ENCODE data around the gene EFEMP2. TPM values are rescaled to one million over a fixed set of nuclear protein-coding genes. Genes with fewer than 3 reads are reported as not detected.

Gene EFEMP2
- total RNA-seq, 1 experiment from 2014 or later: 31.2 TPM

DNA sequence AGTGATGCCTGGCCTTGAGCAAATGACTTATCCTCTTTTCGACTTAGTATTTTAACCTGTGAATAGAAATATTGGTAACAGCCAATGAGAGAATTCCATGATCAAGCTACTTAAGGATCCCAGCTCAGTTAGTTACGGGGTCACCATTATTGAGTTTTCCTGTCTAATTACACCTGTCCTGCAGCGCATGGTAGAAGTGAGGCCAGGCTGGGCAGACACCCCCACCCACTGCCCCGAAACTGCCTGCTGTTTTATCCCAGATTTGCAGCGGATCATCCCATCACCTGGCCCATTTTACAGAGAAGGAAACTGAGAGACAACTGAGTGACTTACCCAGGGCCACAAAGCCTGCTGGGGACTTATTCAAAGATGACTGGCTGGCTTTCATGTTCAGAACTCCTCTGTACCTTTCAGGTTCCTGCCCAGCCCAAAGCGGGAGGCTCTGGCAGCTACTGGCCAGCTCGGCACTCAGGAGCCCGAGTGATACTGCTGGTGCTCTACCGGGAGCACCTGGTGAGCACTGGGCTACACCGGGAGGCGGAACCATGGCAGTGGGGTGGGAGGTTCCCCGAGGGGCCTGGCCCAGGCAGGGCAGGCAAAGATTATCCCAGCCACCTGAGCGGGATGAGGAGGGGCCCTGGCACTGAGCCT, 10.9 kb downstream of the EFEMP2 start:
- H3K27me3 ChIP-seq (replicated peaks; ENCODE audit: insufficient read depth, low read depth, low read length, poor library complexity): no peaks in the 10 kb centered on the region
- ChIA-PET CTCF (no interaction called here), POLR2A (ENCODE audit: low non-redundant PET) (no interaction called here)
- H3K36me3 ChIP-seq (ENCODE audit: insufficient read depth, low read length, poor library complexity, severe bottlenecking): peaks cover 48% of the 10 kb centered on the region
- H3K4me3 ChIP-seq (ENCODE audit: low read depth, low read length, poor library complexity, severe bottlenecking): peak overlapping the region; percentile 95
- H3K27ac ChIP-seq (ENCODE audit: low read depth, low read length, poor library complexity, severe bottlenecking): peak overlapping the region; percentile 99
- intact Hi-C loops (cut with micrococcal nuclease; ENCODE audit: unreplicated experiment): no loop called here
- no peak for DNase-seq (ENCODE audit: low spot score)
- no peaks in the 10 kb centered on the region for H3K9me3 ChIP-seq (ENCODE audit: low read depth, low read length, poor library complexity, severe bottlenecking)
- H3K4me1 ChIP-seq (ENCODE audit: insufficient read depth, low read length, poor library complexity, severe bottlenecking): peaks cover 17% of the 10 kb centered on the region
- no peak for TF ChIP-seq EZH2 (IDR thresholded peaks at IDR 0.05; ENCODE audit: borderline replicate concordance, low read depth, low read length, poor library complexity, severe bottlenecking)
- TF ChIP-seq, protein P1, sequence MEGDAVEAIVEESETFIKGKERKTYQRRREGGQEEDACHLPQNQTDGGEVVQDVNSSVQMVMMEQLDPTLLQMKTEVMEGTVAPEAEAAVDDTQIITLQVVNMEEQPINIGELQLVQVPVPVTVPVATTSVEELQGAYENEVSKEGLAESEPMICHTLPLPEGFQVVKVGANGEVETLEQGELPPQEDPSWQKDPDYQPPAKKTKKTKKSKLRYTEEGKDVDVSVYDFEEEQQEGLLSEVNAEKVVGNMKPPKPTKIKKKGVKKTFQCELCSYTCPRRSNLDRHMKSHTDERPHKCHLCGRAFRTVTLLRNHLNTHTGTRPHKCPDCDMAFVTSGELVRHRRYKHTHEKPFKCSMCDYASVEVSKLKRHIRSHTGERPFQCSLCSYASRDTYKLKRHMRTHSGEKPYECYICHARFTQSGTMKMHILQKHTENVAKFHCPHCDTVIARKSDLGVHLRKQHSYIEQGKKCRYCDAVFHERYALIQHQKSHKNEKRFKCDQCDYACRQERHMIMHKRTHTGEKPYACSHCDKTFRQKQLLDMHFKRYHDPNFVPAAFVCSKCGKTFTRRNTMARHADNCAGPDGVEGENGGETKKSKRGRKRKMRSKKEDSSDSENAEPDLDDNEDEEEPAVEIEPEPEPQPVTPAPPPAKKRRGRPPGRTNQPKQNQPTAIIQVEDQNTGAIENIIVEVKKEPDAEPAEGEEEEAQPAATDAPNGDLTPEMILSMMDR (conservative IDR thresholded peaks at IDR 0.05; ENCODE audit: low read depth, low read length): no peak
- BruUV-seq (replicated peaks): no TSS peak

DNA sequence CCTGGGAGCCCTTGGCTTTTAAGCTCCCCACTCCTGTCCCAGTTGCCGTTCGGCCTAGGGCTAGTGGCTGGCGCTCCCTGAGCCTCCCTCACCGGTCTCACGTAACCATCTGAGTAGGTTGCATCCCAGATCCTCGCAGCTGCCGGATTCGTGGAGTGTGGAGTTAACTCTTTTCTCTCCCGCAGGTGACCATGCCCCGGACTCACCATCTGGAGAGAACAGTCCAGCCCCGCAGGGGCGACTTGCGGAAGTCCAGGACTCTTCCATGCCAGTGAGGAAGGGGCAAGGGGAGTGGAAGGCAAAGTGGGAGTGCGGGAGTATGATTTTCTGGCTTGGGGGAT, 11.5 kb downstream of the EFEMP2 start:
- intact Hi-C loops (cut with micrococcal nuclease; ENCODE audit: unreplicated experiment): no loop called here
- no peak for DNase-seq (ENCODE audit: low spot score)
- Histone ChIP-seq H3K4me1 (ENCODE audit: insufficient read depth, low read length, poor library complexity, severe bottlenecking) (peaks cover 22% of the 10 kb centered on the region), H3K27me3 (replicated peaks; ENCODE audit: insufficient read depth, low read depth, low read length, poor library complexity) (no peaks in the 10 kb centered on the region), H3K36me3 (ENCODE audit: insufficient read depth, low read length, poor library complexity, severe bottlenecking) (peaks cover 50% of the 10 kb centered on the region), H3K9me3 (ENCODE audit: low read depth, low read length, poor library complexity, severe bottlenecking) (no peaks in the 10 kb centered on the region), H3K27ac (ENCODE audit: low read depth, low read length, poor library complexity, severe bottlenecking) (peak overlapping the region; percentile 99), H3K4me3 (ENCODE audit: low read depth, low read length, poor library complexity, severe bottlenecking) (peak overlapping the region; percentile 95)
- no TSS peak for BruUV-seq (replicated peaks)
- ChIA-PET POLR2A (ENCODE audit: low non-redundant PET) (no interaction called here), CTCF (interaction anchor here (2.0 kb wide), 1 partner anchor 27 kb away, joined by 65 read pairs; the partner anchor contains the start of gene FIBP)
- TF ChIP-seq EZH2 (IDR thresholded peaks at IDR 0.05; ENCODE audit: borderline replicate concordance, low read depth, low read length, poor library complexity, severe bottlenecking): no peak
- TF ChIP-seq, protein P1 (conservative IDR thresholded peaks at IDR 0.05; ENCODE audit: low read depth, low read length): no peak

DNA sequence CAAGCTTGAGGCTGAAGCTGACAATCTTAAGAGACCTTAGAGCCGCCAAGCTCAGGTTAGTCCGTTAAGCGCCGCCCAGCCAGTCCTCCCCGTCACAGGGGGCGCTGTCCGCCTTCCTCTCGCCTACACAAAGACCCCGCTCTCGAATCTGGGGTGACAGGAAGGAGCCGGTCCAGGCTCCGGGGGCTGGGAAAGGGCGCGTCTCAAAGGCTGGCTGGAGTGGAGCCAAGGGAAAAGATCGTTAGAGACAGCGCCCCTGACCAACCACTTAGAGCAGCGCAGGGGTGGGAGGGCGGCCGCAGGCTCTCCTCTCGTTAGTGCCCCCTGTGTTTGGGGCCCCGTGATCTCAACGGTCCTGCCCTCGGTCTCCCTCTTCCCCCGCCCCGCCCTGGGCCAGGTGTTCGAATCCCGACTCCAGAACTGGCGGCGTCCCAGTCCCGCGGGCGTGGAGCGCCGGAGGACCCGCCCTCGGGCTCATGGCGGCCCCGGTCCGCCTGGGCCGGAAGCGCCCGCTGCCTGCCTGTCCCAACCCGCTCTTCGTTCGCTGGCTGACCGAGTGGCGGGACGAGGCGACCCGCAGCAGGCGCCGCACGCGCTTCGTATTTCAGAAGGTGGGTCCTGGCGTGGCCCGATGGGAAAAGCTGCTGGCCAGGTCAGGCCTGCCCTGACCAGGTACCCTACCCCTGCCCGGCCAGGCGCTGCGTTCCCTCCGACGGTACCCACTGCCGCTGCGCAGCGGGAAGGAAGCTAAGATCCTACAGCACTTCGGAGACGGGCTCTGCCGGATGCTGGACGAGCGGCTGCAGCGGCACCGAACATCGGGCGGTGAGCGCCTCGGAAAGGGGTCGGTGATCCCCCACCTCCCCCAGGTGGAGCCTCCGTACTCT, 12.1 kb downstream of the EFEMP2 start, which contains the start of gene MUS81:
MUS81 (plus strand) TSS at position 156 of the 887 bp plus-strand sequence; CDS start at position 477, 321 bp downstream.
- ChIA-PET POLR2A (ENCODE audit: low non-redundant PET) (interaction anchor here (0.6 to 1.4 kb wide), 4 partner anchors 10 to 360 kb away, joined by 3 to 6 read pairs (median 4); partner anchors contain the start of gene CCDC85B), CTCF (interaction anchor here (0.5 to 2.4 kb wide), 17 partner anchors 8 to 500 kb away, joined by 3 to 65 read pairs (median 4); partner anchors contain the start of genes BANF1, CCDC85B, EIF1AD and FIBP)
- TF ChIP-seq EZH2 (IDR thresholded peaks at IDR 0.05; ENCODE audit: borderline replicate concordance, low read depth, low read length, poor library complexity, severe bottlenecking): no peak
- TF ChIP-seq, protein P1 (conservative IDR thresholded peaks at IDR 0.05; ENCODE audit: low read depth, low read length): peak; percentile 99
- Histone ChIP-seq H3K27me3 (replicated peaks; ENCODE audit: insufficient read depth, low read depth, low read length, poor library complexity) (no peaks in the 10 kb centered on the region), H3K9me3 (ENCODE audit: low read depth, low read length, poor library complexity, severe bottlenecking) (no peaks in the 10 kb centered on the region), H3K27ac (ENCODE audit: low read depth, low read length, poor library complexity, severe bottlenecking) (peak within 1 kb of the TSS; percentile 99), H3K4me1 (ENCODE audit: insufficient read depth, low read length, poor library complexity, severe bottlenecking) (peaks cover 25% of the 10 kb centered on the region), H3K36me3 (ENCODE audit: insufficient read depth, low read length, poor library complexity, severe bottlenecking) (peaks cover 50% of the 10 kb centered on the region), H3K4me3 (ENCODE audit: low read depth, low read length, poor library complexity, severe bottlenecking) (peak within 1 kb of the TSS; percentile 95)
- intact Hi-C loops (cut with micrococcal nuclease; ENCODE audit: unreplicated experiment): no loop called here
- TSS peak; percentile 66 for BruUV-seq (replicated peaks)
- peak; percentile 99 for DNase-seq (ENCODE audit: low spot score)

Measured in A673 (cell line).